Neuronal stem cell (in vitro differentiated cells): Measurements from ENCODE around the gene TTC28.

Source experiments
- DNase-seq: peaks from one replicate; pipeline ENCODE4 v3.0.0-alpha.2; 2013; ENCODE audit warnings: low spot score
- H2AFZ ChIP-seq: one replicate; pipeline ENCODE4 v1.6.1; 2013; ENCODE audit warnings: mild to moderate bottlenecking, low read length, inconsistent platforms
- H2AK5ac ChIP-seq: 2 replicates; pipeline ENCODE4 v1.6.1; 2013; ENCODE audit warnings: low read depth, mild to moderate bottlenecking, inconsistent platforms, low read length, moderate library complexity, mixed read lengths
- H2BK120ac ChIP-seq: 2 replicates; pipeline ENCODE4 v1.6.1; 2013; ENCODE audit warnings: low read depth, mild to moderate bottlenecking, inconsistent platforms, low read length, moderate library complexity, mixed read lengths
- H2BK12ac ChIP-seq: one replicate; pipeline ENCODE4 v1.6.1; 2013; ENCODE audit warnings: low read length, inconsistent platforms
- H2BK15ac ChIP-seq: 2 replicates; pipeline ENCODE4 v1.6.1; 2013; ENCODE audit warnings: mild to moderate bottlenecking, low read length, inconsistent platforms, mixed read lengths
- H2BK5ac ChIP-seq: one replicate; pipeline ENCODE4 v1.6.1; 2013; ENCODE audit warnings: inconsistent platforms, mild to moderate bottlenecking, low read length, moderate library complexity
- H3K14ac ChIP-seq: one replicate; pipeline ENCODE4 v1.6.1; 2013; ENCODE audit warnings: low read length, inconsistent platforms
- H3K18ac ChIP-seq: 2 replicates; pipeline ENCODE4 v1.6.1; 2013; ENCODE audit warnings: low read length, inconsistent platforms
- H3K23ac ChIP-seq: 2 replicates; pipeline ENCODE4 v1.6.1; 2013; ENCODE audit warnings: low read depth, mild to moderate bottlenecking, mixed read lengths, low read length, inconsistent platforms; ENCODE audit not compliant: poor library complexity
- H3K27ac ChIP-seq: replicated peaks from 3 replicates; pipeline ENCODE4 v1.5.1; 2013; ENCODE audit warnings: low read length, inconsistent platforms
- H3K27me3 ChIP-seq, 3 experiments: 2 replicates each; pipeline ENCODE4 v1.6.1; 2013; ENCODE audit warnings: low read length in 3 of 3, mild to moderate bottlenecking in 2 of 3, inconsistent platforms in 1 of 3, low read depth in 1 of 3, mixed read lengths in 1 of 3, moderate library complexity in 1 of 3; ENCODE audit not compliant: control insufficient read depth in 3 of 3, insufficient read depth in 3 of 3
- H3K36me3 ChIP-seq, 2 donors: replicated peaks in 1 of 2; 2 replicates each; pipeline ENCODE4 v1.6.1; 2013; ENCODE audit warnings: low read length in 2 of 2; ENCODE audit not compliant: control insufficient read depth in 2 of 2, insufficient read depth in 2 of 2
- H3K4ac ChIP-seq: 2 replicates; pipeline ENCODE4 v1.6.1; 2013; ENCODE audit warnings: inconsistent platforms, mild to moderate bottlenecking, low read length, moderate library complexity
- H3K4me1 ChIP-seq, 2 donors: 1 replicate in 1 of 2; 2 replicates in 1 of 2; pipeline ENCODE4 v1.6.1; 2013; ENCODE audit warnings: low read length in 2 of 2, low read depth in 1 of 2; ENCODE audit not compliant: control insufficient read depth in 2 of 2, insufficient read depth in 1 of 2
- H3K4me2 ChIP-seq: one replicate; pipeline ENCODE4 v1.6.1; 2013; ENCODE audit warnings: mild to moderate bottlenecking, low read length, inconsistent platforms; ENCODE audit not compliant: insufficient read depth, poor library complexity, severe bottlenecking
- H3K4me3 ChIP-seq, 2 donors: 2 replicates each; pipeline ENCODE4 v1.5.1; 2013; ENCODE audit warnings: low read length in 2 of 2, mild to moderate bottlenecking in 2 of 2, inconsistent platforms in 1 of 2, moderate library complexity in 1 of 2
- H3K79me1 ChIP-seq: one replicate; pipeline ENCODE4 v1.6.1; 2013; ENCODE audit warnings: low read depth, mild to moderate bottlenecking, inconsistent platforms, low read length, moderate library complexity
- H3K9ac ChIP-seq: one replicate; pipeline ENCODE4 v1.6.1; 2013; ENCODE audit warnings: mild to moderate bottlenecking, low read depth, low read length, inconsistent platforms; ENCODE audit not compliant: poor library complexity
- H3K9me3 ChIP-seq, 2 donors: replicated peaks in 1 of 2; 2 replicates each; pipeline versions ENCODE3 to v1.6.1; 2013; ENCODE audit warnings: low read length in 2 of 2, mild to moderate bottlenecking in 2 of 2, inconsistent platforms in 1 of 2, low read depth in 1 of 2, mixed read lengths in 1 of 2, moderate library complexity in 1 of 2; ENCODE audit not compliant: control insufficient read depth in 2 of 2, insufficient read depth in 1 of 2
- H4K8ac ChIP-seq: one replicate; pipeline ENCODE4 v1.6.1; 2013; ENCODE audit warnings: low read depth, mild to moderate bottlenecking, inconsistent platforms, low read length, moderate library complexity
- H4K91ac ChIP-seq: one replicate; pipeline ENCODE4 v1.6.1; 2013; ENCODE audit warnings: low read length, low read depth, mild to moderate bottlenecking, inconsistent platforms; ENCODE audit not compliant: poor library complexity
- WGBS, 2 donors: extraction: QIAGEN DNeasy Blood & Tissue Kit; methylation state at CpG; one replicate each; pipeline ENCODE4 v1.1.7; 2013; ENCODE audit warnings: missing lambda C conversion rate in 2 of 2, mixed read lengths in 1 of 2; ENCODE audit not compliant: insufficient read length in 2 of 2, insufficient replicate concordance in 1 of 2; ENCODE audit errors: extremely low coverage in 2 of 2; 5-methylcytosine and 5-hydroxymethylcytosine counted together

Gene TTC28

DNA sequence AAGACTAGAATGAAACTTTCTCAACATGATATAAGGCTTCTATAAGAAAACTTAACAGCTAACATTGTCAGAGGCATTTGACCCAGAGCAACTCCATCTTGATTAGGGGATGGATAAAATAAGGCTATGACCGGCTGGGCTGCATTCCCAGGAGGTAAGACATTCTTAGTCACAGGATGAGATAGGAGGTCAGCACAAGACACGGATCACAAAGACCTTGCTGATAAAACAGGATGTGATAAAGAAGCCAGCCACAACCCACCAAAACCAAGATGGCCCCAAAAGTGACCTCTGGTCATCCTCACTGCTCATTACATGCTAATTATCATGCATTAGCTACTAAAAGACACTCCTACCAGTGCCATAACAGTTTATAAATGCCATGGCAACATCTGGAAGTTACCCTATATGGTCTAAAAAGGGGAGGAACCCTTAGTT, 135.2 kb downstream of the TTC28 start:
- Histone ChIP-seq H3K27ac (no peak overlapping the region), H3K23ac (no peak overlapping the region), H2BK12ac (no peak overlapping the region), H2AK5ac (no peak overlapping the region), H3K9ac (no peak overlapping the region), H3K4me1 (peaks cover 4 to 11% of the 10 kb centered on the region in 2 donors), H3K4me2 (no peak overlapping the region), H3K36me3 (no peaks in the 10 kb centered on the region), H3K18ac (no peak overlapping the region), H4K91ac (no peak overlapping the region), H3K27me3 (no peaks in the 10 kb centered on the region), H2BK120ac (no peak overlapping the region), H3K4me3 (no peak overlapping the region), H2BK5ac (no peak overlapping the region), H4K8ac (no peak overlapping the region), H3K14ac (no peak overlapping the region), H2AFZ (no peak overlapping the region), H3K9me3 (peaks cover 0 to 17% of the 10 kb centered on the region in 2 donors), H3K79me1 (peaks cover 2% of the 10 kb centered on the region), H2BK15ac (no peak overlapping the region), H3K4ac (no peak overlapping the region)
- no CpG with 5 or more reads among the region's 2 CpGs for WGBS, 2 donors
- DNase-seq, result no peak

DNA sequence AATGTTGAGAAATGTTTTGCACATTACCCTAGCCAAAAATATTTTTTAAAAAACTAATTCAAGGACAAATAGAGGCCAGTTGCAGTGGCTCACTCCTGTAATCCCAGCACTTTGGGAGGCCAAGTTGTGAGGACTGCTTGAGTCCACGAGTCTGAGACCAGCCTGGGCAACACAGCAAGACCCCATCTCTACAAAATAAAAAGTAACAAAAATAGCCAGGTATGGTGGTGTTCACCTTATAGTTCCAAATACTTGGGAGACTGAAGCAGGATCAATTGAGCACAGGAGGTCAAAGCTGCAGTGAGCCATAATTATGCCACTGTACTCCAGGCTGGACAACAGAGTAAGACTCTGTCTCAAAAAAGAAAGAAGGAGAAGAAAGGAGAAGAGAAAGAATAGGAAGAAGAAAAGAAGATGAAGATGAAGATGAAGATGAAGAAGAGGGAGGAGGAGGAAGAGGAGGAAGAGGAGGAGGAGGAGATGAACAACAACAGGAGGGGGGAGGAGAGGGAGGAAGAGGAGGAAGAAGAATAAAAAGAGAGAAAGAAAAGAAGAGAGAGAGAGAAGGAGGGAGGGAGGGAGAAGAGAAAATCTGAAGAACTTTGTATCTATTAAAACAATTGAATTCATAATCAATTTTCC, 136.5 kb downstream of the TTC28 start:
- H3K4me2 ChIP-seq, result no peak overlapping the region
- no peak overlapping the region for H4K8ac ChIP-seq
- H4K91ac ChIP-seq, result no peak overlapping the region
- no CpG with 5 or more reads among the region's 1 CpG for WGBS, 2 donors
- H2BK12ac ChIP-seq, result no peak overlapping the region
- peaks cover 0 to 17% of the 10 kb centered on the region in 2 donors for H3K9me3 ChIP-seq
- H3K4ac ChIP-seq, result no peak overlapping the region
- no peak overlapping the region for H2AFZ ChIP-seq
- H3K4me1 ChIP-seq, result peaks cover 4 to 11% of the 10 kb centered on the region in 2 donors
- H3K18ac ChIP-seq, result no peak overlapping the region
- H3K14ac ChIP-seq, result no peak overlapping the region
- no peak overlapping the region for H3K27ac ChIP-seq
- no peak overlapping the region for H2BK120ac ChIP-seq
- no peak overlapping the region for H2BK15ac ChIP-seq
- no peak overlapping the region for H3K23ac ChIP-seq
- H3K9ac ChIP-seq, result no peak overlapping the region
- peaks cover 0 to 2% of the 10 kb centered on the region in 2 donors for H3K36me3 ChIP-seq
- H2BK5ac ChIP-seq, result no peak overlapping the region
- H3K79me1 ChIP-seq, result peaks cover 2% of the 10 kb centered on the region
- no peak overlapping the region for H2AK5ac ChIP-seq
- H3K27me3 ChIP-seq, result no peaks in the 10 kb centered on the region
- DNase-seq, result no peak
- no peak overlapping the region for H3K4me3 ChIP-seq

DNA sequence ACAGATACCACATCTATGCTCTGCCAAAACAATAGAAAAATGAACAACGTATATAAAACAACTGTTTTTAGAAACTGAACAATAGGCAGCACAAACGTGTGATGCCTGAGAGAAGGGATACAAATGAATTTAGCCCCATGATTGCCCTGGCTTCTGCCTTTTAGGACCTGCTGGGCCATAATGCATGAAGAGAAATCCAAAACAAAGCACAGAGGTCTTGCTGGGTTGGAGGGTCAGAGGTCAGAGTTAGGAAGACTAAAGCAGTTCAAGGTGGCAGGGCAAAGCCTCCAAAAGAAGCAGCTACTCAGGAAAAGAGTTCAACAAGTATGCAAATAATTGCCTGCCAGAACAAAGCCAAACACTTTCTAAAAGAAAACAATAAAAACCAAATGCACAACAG, 138.5 kb downstream of the TTC28 start:
- Histone ChIP-seq H2BK5ac (no peak overlapping the region), H4K8ac (no peak overlapping the region), H3K23ac (no peak overlapping the region), H3K4me1 (peaks cover 4 to 11% of the 10 kb centered on the region in 2 donors), H3K9ac (no peak overlapping the region), H3K36me3 (peaks cover 0 to 2% of the 10 kb centered on the region in 2 donors), H3K9me3 (peaks cover 0 to 20% of the 10 kb centered on the region in 2 donors), H2BK12ac (no peak overlapping the region), H3K4me3 (no peak overlapping the region), H3K79me1 (peaks cover 2% of the 10 kb centered on the region), H3K4me2 (no peak overlapping the region), H2AK5ac (no peak overlapping the region), H2AFZ (no peak overlapping the region), H2BK15ac (no peak overlapping the region), H4K91ac (no peak overlapping the region), H2BK120ac (no peak overlapping the region), H3K27me3 (no peaks in the 10 kb centered on the region), H3K4ac (no peak overlapping the region), H3K27ac (no peak overlapping the region), H3K14ac (no peak overlapping the region), H3K18ac (no peak overlapping the region)
- no CpG with 5 or more reads among the region's 2 CpGs for WGBS, 2 donors
- peak; percentile 62 for DNase-seq

DNA sequence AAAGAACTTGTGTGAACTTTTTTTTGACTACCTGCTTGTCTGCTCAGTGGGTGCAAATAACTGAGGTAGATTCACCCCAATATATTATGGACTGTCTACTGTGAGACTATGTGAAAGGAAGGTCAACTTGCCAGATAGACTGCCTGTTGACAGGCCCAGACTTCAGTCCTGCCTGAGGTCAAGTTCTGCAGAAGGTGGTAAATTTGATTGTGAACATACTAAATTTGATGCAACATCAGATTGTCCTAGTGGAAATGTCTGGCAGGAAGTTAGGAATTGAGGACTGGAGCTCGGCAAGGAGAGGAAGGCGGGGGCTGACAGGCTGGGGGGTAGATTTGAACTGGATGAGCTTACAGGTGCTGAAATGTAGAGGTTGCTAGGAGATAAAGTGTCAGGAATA, 140.7 kb downstream of the TTC28 start:
- H3K27me3 ChIP-seq, result no peaks in the 10 kb centered on the region
- H2BK12ac ChIP-seq, result no peak overlapping the region
- H3K9me3 ChIP-seq, result peaks cover 0 to 18% of the 10 kb centered on the region in 2 donors
- H3K14ac ChIP-seq, result no peak overlapping the region
- H3K4ac ChIP-seq, result no peak overlapping the region
- no peak overlapping the region for H3K18ac ChIP-seq
- H3K4me1 ChIP-seq, result peaks cover 4 to 11% of the 10 kb centered on the region in 2 donors
- no peak overlapping the region for H4K8ac ChIP-seq
- H3K79me1 ChIP-seq, result peaks cover 2% of the 10 kb centered on the region
- H3K4me2 ChIP-seq, result no peak overlapping the region
- no peak for DNase-seq
- H2AFZ ChIP-seq, result no peak overlapping the region
- no peak overlapping the region for H3K23ac ChIP-seq
- H3K27ac ChIP-seq, result no peak overlapping the region
- H4K91ac ChIP-seq, result no peak overlapping the region
- WGBS, 2 donors, result no CpG with 5 or more reads among the region's 2 CpGs
- no peak overlapping the region for H3K4me3 ChIP-seq
- H2AK5ac ChIP-seq, result no peak overlapping the region
- no peak overlapping the region for H2BK15ac ChIP-seq
- H2BK120ac ChIP-seq, result no peak overlapping the region
- no peak overlapping the region for H3K9ac ChIP-seq
- H2BK5ac ChIP-seq, result no peak overlapping the region
- H3K36me3 ChIP-seq, result peaks cover 0 to 2% of the 10 kb centered on the region in 2 donors
